HG03025 (cell line): Measurements from ENCODE around the gene USP32.
"Not testable (repeated sequence)": the region's sequence is repeated elsewhere in the genome, so short reads cannot be mapped to it uniquely, and the experiment has no call there.

ENCODE experiments used
- ATAC-seq: cut with Tn5 transposase; IDR thresholded peaks from one replicate; pipeline ENCODE4 v1.9.1; 2021; ENCODE audit warnings: mild to moderate bottlenecking, moderate library complexity; ENCODE audit not compliant: unreplicated experiment, low FRiP score

Gene USP32

GRCh38 chr17:60186846-60187745, 204.8 kb downstream of the USP32 start:
- ATAC-seq = not testable (repeated sequence)

GRCh38 chr17:60186372-60186771, 205.6 kb downstream of the USP32 start:
- ATAC-seq = not testable (repeated sequence)

GRCh38 chr17:60180380-60180779, 211.6 kb downstream of the USP32 start:
- not testable (repeated sequence) for ATAC-seq

GRCh38 chr17:60178180-60178579, 213.8 kb downstream of the USP32 start:
- not testable (repeated sequence) for ATAC-seq

- ATAC-seq = not testable (repeated sequence)
Measured at GRCh38 chr17:60176763-60177162, 215.2 kb downstream of the USP32 start.

GRCh38 chr17:60174767-60175166, 217.2 kb downstream of the USP32 start:
- not testable (repeated sequence) for ATAC-seq

GRCh38 chr17:60174035-60174434, 217.9 kb downstream of the USP32 start:
- ATAC-seq = no peak

- no peak for ATAC-seq
Measured at GRCh38 chr17:60173304-60173819, 218.6 kb downstream of the USP32 start.

- ATAC-seq = no peak
Measured at GRCh38 chr17:60171753-60172079, 220.2 kb downstream of the USP32 start.

- ATAC-seq = no peak
Measured at GRCh38 chr17:60170835-60171752, 220.8 kb downstream of the USP32 start.

GRCh38 chr17:60169921-60170817, 221.8 kb downstream of the USP32 start:
- no peak for ATAC-seq

- ATAC-seq = no peak
Measured at GRCh38 chr17:60168654-60169053, 223.3 kb downstream of the USP32 start.

- ATAC-seq = no peak
Measured at GRCh38 chr17:60167065-60167741, 224.7 kb downstream of the USP32 start.

GRCh38 chr17:60165971-60166370, 226.0 kb downstream of the USP32 start:
- ATAC-seq = no peak

- no peak for ATAC-seq
Measured at GRCh38 chr17:60165223-60165622, 226.7 kb downstream of the USP32 start.

- ATAC-seq = no peak
Measured at GRCh38 chr17:60164697-60165096, 227.2 kb downstream of the USP32 start.

GRCh38 chr17:60164164-60164563, 227.8 kb downstream of the USP32 start:
- no peak for ATAC-seq

- ATAC-seq = no peak
Measured at GRCh38 chr17:60163108-60163784, 228.7 kb downstream of the USP32 start.
